ENCODE data around the gene MAPK1. TPM values are rescaled to one million over a fixed set of nuclear protein-coding genes. Genes with fewer than 3 reads are reported as not detected.

MAPK1 gene
- total and polyA plus RNA-seq, 2 experiments from 2014 or later: 72.3 to 76.0 TPM

GRCh38 chr22:21816472-21816786 lies 51.0 kb downstream of the MAPK1 start:
- H3K9me2 ChIP-seq (ENCODE audit: insufficient read depth): no peaks in the 10 kb centered on the region
- no peak for DNase-seq
- TF ChIP-seq EZH2phosphoT487 (IDR thresholded peaks at IDR 0.05; ENCODE audit: insufficient read depth, low read depth) (no peak), EZH2 (IDR thresholded peaks at IDR 0.05; ENCODE audit: insufficient read depth, poor library complexity, severe bottlenecking) (no peak)
- peaks cover 9% of the 10 kb centered on the region; the same call in 1 of the 2 replicates for H4K20me1 ChIP-seq (ENCODE audit: insufficient read depth)
- no peaks in the 10 kb centered on the region for H3K27me3 ChIP-seq (replicated peaks; ENCODE audit: insufficient read depth)
- H3K36me3 ChIP-seq (ENCODE audit: low read depth): no peaks in the 10 kb centered on the region
- H3K4me3 ChIP-seq: peak overlapping the region; percentile 35
- peak overlapping the region; percentile 78 for H3K4me2 ChIP-seq (ENCODE audit: unreplicated experiment)
- in situ Hi-C loops (cut with MboI): no loop called here
- peak overlapping the region; percentile 90 for H3K27ac ChIP-seq
- H3K79me2 ChIP-seq (ENCODE audit: insufficient read depth): peaks cover 97% of the 10 kb centered on the region
- peak overlapping the region; percentile 73 for H3K9ac ChIP-seq
- H3K4me1 ChIP-seq (ENCODE audit: insufficient read depth): peaks cover 18% of the 10 kb centered on the region
- WGBS, 2 experiments (ENCODE audit: low coverage in 1 of 2, low lambda C conversion rate in 2 of 2, missing lambda C conversion rate in 2 of 2): 0 to 2% methylated on average over 2 of the region's 2 CpGs
- peaks cover 24% of the 10 kb centered on the region for H3F3A ChIP-seq (ENCODE audit: insufficient read depth)
- H3K9me3 ChIP-seq (ENCODE audit: low read depth): no peaks in the 10 kb centered on the region
- no peak overlapping the region for H2AFZ ChIP-seq

DNA sequence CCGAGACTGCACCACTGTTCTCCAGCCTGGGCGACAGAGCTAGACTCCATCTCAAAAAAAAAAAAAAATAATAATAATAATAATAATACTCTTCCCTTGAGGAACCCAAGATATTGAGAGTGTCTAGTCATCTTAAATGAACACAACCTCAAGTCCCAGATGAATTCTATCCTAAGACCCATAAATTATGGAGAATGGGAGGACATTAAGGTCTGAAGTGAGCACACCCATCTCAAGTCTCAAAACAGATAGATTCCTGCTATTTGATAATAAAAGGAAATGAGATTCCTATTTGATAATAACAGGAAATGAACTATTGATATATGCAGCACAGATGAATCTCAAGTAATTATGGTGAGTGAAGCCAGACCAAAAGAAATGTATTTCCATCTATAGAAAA lies 51.5 kb downstream of the MAPK1 start:
- Histone ChIP-seq H3K4me3 (peak overlapping the region; percentile 35), H3K9me3 (ENCODE audit: low read depth) (no peaks in the 10 kb centered on the region), H3K27me3 (replicated peaks; ENCODE audit: insufficient read depth) (no peaks in the 10 kb centered on the region), H3K9me2 (ENCODE audit: insufficient read depth) (no peaks in the 10 kb centered on the region), H3K27ac (peak overlapping the region; percentile 90), H3F3A (ENCODE audit: insufficient read depth) (peaks cover 24% of the 10 kb centered on the region), H3K4me2 (ENCODE audit: unreplicated experiment) (peak overlapping the region; percentile 78), H3K36me3 (ENCODE audit: low read depth) (no peaks in the 10 kb centered on the region), H2AFZ (no peak overlapping the region), H3K4me1 (ENCODE audit: insufficient read depth) (peaks cover 18% of the 10 kb centered on the region), H3K79me2 (ENCODE audit: insufficient read depth) (peaks cover 97% of the 10 kb centered on the region), H4K20me1 (ENCODE audit: insufficient read depth) (peaks cover 9% of the 10 kb centered on the region; the same call in 1 of the 2 replicates), H3K9ac (peak overlapping the region; percentile 73)
- no peak for TF ChIP-seq EZH2 (IDR thresholded peaks at IDR 0.05; ENCODE audit: insufficient read depth, poor library complexity, severe bottlenecking)
- 96% methylated on average over 2 of the region's 2 CpGs; no CpG with 5 or more reads in 1 of the 2 experiments for WGBS, 2 experiments (ENCODE audit: low coverage in 1 of 2, low lambda C conversion rate in 2 of 2, missing lambda C conversion rate in 2 of 2)
- in situ Hi-C loops (cut with MboI): no loop called here
- DNase-seq: no peak

- H3K4me1 ChIP-seq (ENCODE audit: insufficient read depth): peaks cover 20% of the 10 kb centered on the region
- no peaks in the 10 kb centered on the region for H3K9me3 ChIP-seq (ENCODE audit: low read depth)
- DNase-seq: no peak
- no peak for TF ChIP-seq EZH2 (IDR thresholded peaks at IDR 0.05; ENCODE audit: insufficient read depth, poor library complexity, severe bottlenecking)
- TF ChIP-seq EZH2phosphoT487 (IDR thresholded peaks at IDR 0.05; ENCODE audit: insufficient read depth, low read depth): no peak
- no peak overlapping the region for H3K4me3 ChIP-seq
- H3K27ac ChIP-seq: peak overlapping the region; percentile 90
- H3K9ac ChIP-seq: no peak overlapping the region
- peaks cover 9% of the 10 kb centered on the region; the same call in 1 of the 2 replicates for H4K20me1 ChIP-seq (ENCODE audit: insufficient read depth)
- H3K36me3 ChIP-seq (ENCODE audit: low read depth): no peaks in the 10 kb centered on the region
- in situ Hi-C loops (cut with MboI): no loop called here
- peaks cover 97% of the 10 kb centered on the region for H3K79me2 ChIP-seq (ENCODE audit: insufficient read depth)
- WGBS, 2 experiments (ENCODE audit: low coverage in 1 of 2, low lambda C conversion rate in 2 of 2, missing lambda C conversion rate in 2 of 2): 95 to 97% methylated on average over 3 of the region's 3 CpGs
- H3F3A ChIP-seq (ENCODE audit: insufficient read depth): peaks cover 24% of the 10 kb centered on the region
- no peaks in the 10 kb centered on the region for H3K27me3 ChIP-seq (replicated peaks; ENCODE audit: insufficient read depth)
- H3K4me2 ChIP-seq (ENCODE audit: unreplicated experiment): no peak overlapping the region
- H2AFZ ChIP-seq: no peak overlapping the region
- H3K9me2 ChIP-seq (ENCODE audit: insufficient read depth): no peaks in the 10 kb centered on the region
Observed at GRCh38 chr22:21815357-21815756, 52.1 kb downstream of the MAPK1 start.

DNA sequence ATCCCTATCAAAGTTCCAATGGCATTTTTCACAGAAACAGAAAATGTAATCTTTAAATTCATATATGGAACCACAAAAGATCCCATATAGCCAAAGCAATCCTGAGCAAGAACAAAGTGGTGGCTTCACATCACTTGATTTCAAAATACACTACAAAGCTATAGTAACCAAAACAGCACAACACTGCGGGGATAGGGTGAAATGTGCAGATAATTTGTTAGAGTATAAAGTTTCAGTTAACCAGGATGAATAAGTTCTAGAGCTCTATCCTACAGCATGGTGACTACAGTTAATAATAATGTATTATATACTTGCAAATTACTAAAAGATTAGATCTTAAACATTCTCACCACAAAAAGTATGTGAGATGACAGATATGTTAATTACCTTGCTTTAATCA lies 55.5 kb downstream of the MAPK1 start:
- no peak overlapping the region for H3K4me2 ChIP-seq (ENCODE audit: unreplicated experiment)

More for the DNA sequence above, 55.5 kb downstream of the MAPK1 start:
- H3K9ac ChIP-seq: no peak overlapping the region
- 0 out of 2 replicates have a peak, but pooled peaks cover 3% of the 10 kb centered on the region for H3K36me3 ChIP-seq (ENCODE audit: low read depth)
- WGBS, 2 experiments (ENCODE audit: low coverage in 1 of 2, low lambda C conversion rate in 2 of 2, missing lambda C conversion rate in 2 of 2): 100% methylated on average over 1 of the region's 1 CpG
- in situ Hi-C loops (cut with MboI): no loop called here
- H3K9me3 ChIP-seq (ENCODE audit: low read depth): no peaks in the 10 kb centered on the region
- peaks cover 97% of the 10 kb centered on the region for H3K79me2 ChIP-seq (ENCODE audit: insufficient read depth)
- no peak overlapping the region for H2AFZ ChIP-seq
- no peaks in the 10 kb centered on the region for H3K27me3 ChIP-seq (replicated peaks; ENCODE audit: insufficient read depth)
- H3K27ac ChIP-seq: no peak overlapping the region
- H3K4me1 ChIP-seq (ENCODE audit: insufficient read depth): peaks cover 26% of the 10 kb centered on the region
- peaks cover 9% of the 10 kb centered on the region; the same call in 1 of the 2 replicates for H4K20me1 ChIP-seq (ENCODE audit: insufficient read depth)
- H3K4me3 ChIP-seq: no peak overlapping the region
- peaks cover 21% of the 10 kb centered on the region for H3F3A ChIP-seq (ENCODE audit: insufficient read depth)
- no peak for TF ChIP-seq EZH2 (IDR thresholded peaks at IDR 0.05; ENCODE audit: insufficient read depth, poor library complexity, severe bottlenecking)
- TF ChIP-seq EZH2phosphoT487 (IDR thresholded peaks at IDR 0.05; ENCODE audit: insufficient read depth, low read depth): no peak
- DNase-seq: no peak
- H3K9me2 ChIP-seq (ENCODE audit: insufficient read depth): no peaks in the 10 kb centered on the region
